Small intestine (tissue), 7 donors: ENCODE results near the gene NRXN3. TPM values are rescaled to one million over a fixed set of nuclear protein-coding genes. Genes with fewer than 3 reads are reported as not detected.

Source experiments
- DNase-seq, 2 donors: peaks; one replicate each; pipeline versions ENCODE4 v3.0.0 to v3.0.0-alpha.2; 2013
- FAIRE-seq: peaks from 2 replicates; lab custom pipeline; 2012; peaks lifted over from hg19 to GRCh38; lab: Jason Lieb, UNC
- H3K27ac ChIP-seq, 3 donors: one replicate each; pipeline ENCODE4 v1.5.1; 2013; ENCODE audit warnings: low read length in 2 of 3, mild to moderate bottlenecking in 2 of 3, control low read depth in 1 of 3, inconsistent platforms in 1 of 3, low read depth in 1 of 3, moderate library complexity in 1 of 3
- H3K27me3 ChIP-seq, 3 donors: one replicate each; pipeline ENCODE4 v1.6.1; 2013; ENCODE audit warnings: low read length in 3 of 3, inconsistent platforms in 1 of 3; ENCODE audit not compliant: control insufficient read depth in 3 of 3, insufficient read depth in 3 of 3
- H3K36me3 ChIP-seq, 3 donors: one replicate each; pipeline ENCODE4 v1.6.1; 2013; ENCODE audit warnings: low read length in 3 of 3, inconsistent platforms in 1 of 3, low read depth in 1 of 3, mild to moderate bottlenecking in 1 of 3, moderate library complexity in 1 of 3; ENCODE audit not compliant: control insufficient read depth in 3 of 3, insufficient read depth in 2 of 3
- H3K4me1 ChIP-seq, 3 donors: one replicate each; pipeline ENCODE4 v1.6.1; 2013; ENCODE audit warnings: low read length in 2 of 3, inconsistent platforms in 1 of 3, low read depth in 1 of 3, mild to moderate bottlenecking in 1 of 3, moderate library complexity in 1 of 3; ENCODE audit not compliant: control insufficient read depth in 3 of 3, insufficient read depth in 2 of 3
- H3K4me3 ChIP-seq, 3 donors: one replicate each; pipeline ENCODE4 v1.5.1; 2013; ENCODE audit warnings: low read length in 3 of 3, control low read depth in 1 of 3, inconsistent platforms in 1 of 3, low read depth in 1 of 3, mild to moderate bottlenecking in 1 of 3, moderate library complexity in 1 of 3
- H3K9me3 ChIP-seq, 2 donors: one replicate each; pipeline ENCODE4 v1.6.1; 2013; ENCODE audit warnings: low read depth in 1 of 2, low read length in 1 of 2; ENCODE audit not compliant: control insufficient read depth in 2 of 2, insufficient read depth in 1 of 2
- WGBS, 3 donors: extraction: QIAGEN DNeasy Blood & Tissue Kit; methylation state at CpG; one replicate each; pipeline ENCODE4 v1.1.7; 2013; 5-methylcytosine and 5-hydroxymethylcytosine counted together
- polyA plus RNA-seq, 4 donors: library from polyadenylated mRNA; stranded (reverse) in 3 of 4; unstranded in 1 of 4; fragments of 200-250 nt in 3 of 4; fragments of 120-200 nt in 1 of 4; gene quantifications; one replicate each; pipeline versions ENCODE4 v1.2.1 to v1.2.3, GENCODE V29; 2013
- donor health status: healthy with polysubstance abuse.
- donor health status: control.
- donor health status: control.
- donor health status: Bipolar disorder and iron deficiency.
- donor health status: healthy.

NRXN3 gene
- polyA plus RNA-seq, 4 donors, result 2.3 TPM; not detected in 2

DNA sequence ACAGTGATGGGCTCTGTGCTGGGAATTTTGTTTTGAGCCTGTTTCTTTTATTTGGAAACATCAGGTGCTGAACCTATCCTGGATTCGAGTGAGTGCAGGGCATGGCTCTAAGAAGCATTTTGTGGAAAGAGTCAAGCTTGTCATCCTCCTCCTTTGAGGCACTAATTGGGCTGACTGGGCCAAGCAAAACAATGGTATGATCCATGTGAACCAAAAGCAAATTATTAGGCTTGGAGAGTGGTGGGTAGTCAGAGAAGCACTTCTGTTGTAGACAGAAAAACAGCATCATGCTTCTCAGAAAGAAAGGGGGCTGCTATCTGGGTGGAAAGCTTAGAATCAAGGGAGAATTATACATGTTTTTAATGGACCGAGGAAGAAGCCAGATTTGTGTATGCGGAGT lies 1559.6 kb downstream of the NRXN3 start:
- 83 to 93% (median 91%) methylated on average over 3 of the region's 3 CpGs for WGBS, 3 donors
- Histone ChIP-seq H3K36me3 (no peaks in the 10 kb centered on the region), H3K27me3 (peaks cover 0 to 3% (median 0%) of the 10 kb centered on the region in 3 donors), H3K4me1 (peaks cover 0 to 3% (median 0%) of the 10 kb centered on the region in 3 donors), H3K9me3 (no peaks in the 10 kb centered on the region), H3K4me3 (no peak overlapping the region), H3K27ac (no peak overlapping the region)
- DNase-seq (no peak), FAIRE-seq (no peak)

GRCh38 chr14:79730196-79730595 lies 1560.0 kb downstream of the NRXN3 start:
- WGBS, 3 donors, result 83 to 85% (median 84%) methylated on average over 2 of the region's 2 CpGs
- Histone ChIP-seq H3K9me3 (no peaks in the 10 kb centered on the region), H3K4me3 (no peak overlapping the region), H3K27ac (no peak overlapping the region), H3K4me1 (peaks cover 0 to 3% (median 0%) of the 10 kb centered on the region in 3 donors), H3K36me3 (no peaks in the 10 kb centered on the region), H3K27me3 (peaks cover 0 to 3% (median 0%) of the 10 kb centered on the region in 3 donors)
- DNase-seq (no peak), FAIRE-seq (no peak)

DNA sequence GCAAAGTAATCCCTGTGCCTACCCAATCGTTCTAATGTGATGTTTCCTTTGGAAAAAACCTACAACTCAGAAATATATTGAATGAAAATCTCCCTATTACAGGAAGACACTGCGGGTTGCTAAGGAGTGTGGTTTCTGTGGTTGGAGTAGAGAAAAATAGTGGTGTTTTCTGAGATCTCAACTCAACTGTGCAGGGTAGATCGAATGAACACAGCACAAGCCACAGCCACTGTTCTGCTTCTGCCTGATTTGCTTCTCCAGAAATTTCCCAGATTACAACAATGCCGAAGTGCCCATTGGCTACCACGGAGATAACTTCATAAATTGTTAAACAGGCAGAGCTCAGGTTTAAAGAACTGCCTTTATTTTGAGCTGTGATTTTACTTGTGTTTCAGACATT lies 1560.8 kb downstream of the NRXN3 start:
- Histone ChIP-seq H3K27ac (no peak overlapping the region), H3K27me3 (peaks cover 0 to 3% (median 0%) of the 10 kb centered on the region in 3 donors), H3K36me3 (no peaks in the 10 kb centered on the region), H3K4me1 (peaks cover 0 to 3% (median 0%) of the 10 kb centered on the region in 3 donors), H3K9me3 (peaks cover 0 to 5% of the 10 kb centered on the region in 2 donors), H3K4me3 (no peak overlapping the region)
- FAIRE-seq (no peak), DNase-seq (no peak)
- 66 to 80% (median 68%) methylated on average over 5 of the region's 5 CpGs for WGBS, 3 donors

DNA sequence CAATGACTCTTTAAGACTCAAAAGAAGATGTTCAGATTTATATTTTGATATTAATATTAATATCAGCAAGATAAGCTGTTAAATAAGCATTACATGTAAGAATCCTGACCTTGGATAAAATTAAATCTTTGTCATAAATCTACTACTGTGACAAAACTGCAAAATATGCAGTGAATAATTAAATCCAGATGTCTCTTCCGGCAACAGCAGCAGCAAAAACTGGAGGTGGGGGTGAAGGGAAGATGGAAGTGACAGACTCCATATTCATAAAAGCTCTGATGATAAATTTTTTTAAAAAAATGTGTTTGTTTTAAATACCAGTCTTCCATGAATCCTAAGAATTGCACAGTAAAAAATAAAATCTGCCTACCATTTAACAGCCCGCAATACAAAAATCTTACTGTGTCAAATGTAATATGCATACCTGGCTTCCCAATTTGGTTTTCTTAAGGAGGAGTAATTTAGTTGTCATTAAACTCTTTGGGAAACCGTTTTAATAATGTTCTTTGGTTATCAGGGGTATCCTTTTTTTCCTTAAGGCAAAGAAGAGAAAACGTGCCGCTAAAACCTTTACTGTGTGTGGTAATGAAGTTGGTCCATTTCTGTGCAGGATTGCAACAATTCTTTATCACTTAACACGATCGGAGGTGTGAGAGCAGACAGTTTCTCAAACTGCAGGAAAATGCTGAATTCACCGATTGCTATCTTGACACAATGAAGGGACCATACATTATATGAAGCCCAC lies 1562.9 kb downstream of the NRXN3 start:
- Histone ChIP-seq H3K27ac (no peak overlapping the region), H3K9me3 (peaks cover 0 to 19% of the 10 kb centered on the region in 2 donors), H3K4me1 (peaks cover 0 to 2% (median 0%) of the 10 kb centered on the region in 3 donors), H3K36me3 (no peaks in the 10 kb centered on the region), H3K4me3 (no peak overlapping the region), H3K27me3 (peaks cover 0 to 3% (median 0%) of the 10 kb centered on the region in 3 donors)
- DNase-seq (no peak), FAIRE-seq (no peak)
- 74 to 82% (median 80%) methylated on average over 8 of the region's 8 CpGs for WGBS, 3 donors

- 81 to 88% (median 85%) methylated on average over 3 of the region's 3 CpGs for WGBS, 3 donors
- H3K27ac ChIP-seq, result no peak overlapping the region
- no peaks in the 10 kb centered on the region for H3K4me1 ChIP-seq
- FAIRE-seq (no peak), DNase-seq (no peak)
- H3K4me3 ChIP-seq, result no peak overlapping the region
- H3K27me3 ChIP-seq, result peaks cover 0 to 3% (median 0%) of the 10 kb centered on the region in 3 donors
- H3K9me3 ChIP-seq, result peaks cover 0 to 26% of the 10 kb centered on the region in 2 donors
- no peaks in the 10 kb centered on the region for H3K36me3 ChIP-seq
These were observed 1564.0 kb downstream of the NRXN3 start for GRCh38 chr14:79734151-79734550.

DNA sequence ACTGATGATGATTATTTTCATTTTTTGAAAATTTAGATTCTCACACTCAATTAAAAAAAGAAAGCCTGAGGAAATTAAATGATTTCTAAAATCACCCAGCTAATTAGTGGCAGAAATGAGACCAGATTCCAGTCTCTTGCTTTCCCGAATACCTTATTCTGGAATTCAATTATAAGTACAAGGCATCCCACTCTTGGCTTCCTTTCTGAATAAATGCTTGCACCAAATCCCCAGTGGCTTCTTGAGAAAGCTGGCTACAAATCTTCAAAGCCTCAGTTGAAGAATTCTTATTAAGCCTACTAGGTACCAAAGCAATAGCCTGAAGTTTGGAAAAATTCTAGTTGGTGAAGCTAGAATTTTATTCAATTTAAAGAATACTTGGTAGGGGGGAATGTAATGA lies 1564.5 kb downstream of the NRXN3 start:
- H3K36me3 ChIP-seq, result no peaks in the 10 kb centered on the region
- H3K27ac ChIP-seq, result no peak overlapping the region
- no peak for DNase-seq
- H3K27me3 ChIP-seq, result peaks cover 0 to 3% (median 0%) of the 10 kb centered on the region in 3 donors
- H3K9me3 ChIP-seq, result peaks cover 0 to 26% of the 10 kb centered on the region in 2 donors
- H3K4me3 ChIP-seq, result no peak overlapping the region
- no peak for FAIRE-seq
- 92 to 94% (median 94%) methylated on average over 1 of the region's 1 CpG for WGBS, 3 donors
- no peaks in the 10 kb centered on the region for H3K4me1 ChIP-seq

DNA sequence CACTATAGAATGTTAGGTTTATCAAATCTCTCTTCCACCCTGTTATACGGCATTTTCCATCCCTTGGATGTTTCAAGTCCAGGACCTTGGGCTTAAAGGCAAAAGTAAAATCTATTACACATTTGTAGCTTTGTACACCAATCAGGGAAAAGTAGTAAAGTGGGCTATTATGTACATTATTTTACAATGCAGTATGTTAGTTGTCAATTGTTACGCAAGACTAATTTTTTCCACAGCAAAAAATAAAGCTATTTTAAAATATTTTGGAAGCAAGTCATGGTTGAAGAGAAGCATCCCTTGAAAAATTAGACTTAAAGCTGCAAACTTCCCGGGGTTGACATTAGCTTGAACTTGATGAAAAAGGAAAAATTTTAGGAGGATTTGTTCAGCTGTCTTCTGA lies 1564.9 kb downstream of the NRXN3 start:
- 83 to 88% (median 87%) methylated on average over 3 of the region's 3 CpGs for WGBS, 3 donors
- peaks cover 0 to 3% (median 0%) of the 10 kb centered on the region in 3 donors for H3K27me3 ChIP-seq
- H3K36me3 ChIP-seq, result no peaks in the 10 kb centered on the region
- no peak overlapping the region for H3K4me3 ChIP-seq
- H3K9me3 ChIP-seq, result peaks cover 0 to 26% of the 10 kb centered on the region in 2 donors
- H3K27ac ChIP-seq, result no peak overlapping the region
- no peak for DNase-seq
- no peaks in the 10 kb centered on the region for H3K4me1 ChIP-seq
- FAIRE-seq, result no peak

- no peak for FAIRE-seq
- no peak for DNase-seq
- WGBS, 3 donors, result 52 to 70% (median 67%) methylated on average over 2 of the region's 2 CpGs
These were observed 1570.0 kb downstream of the NRXN3 start for GRCh38 chr14:79740066-79740601.

More at GRCh38 chr14:79740066-79740601, 1570.0 kb downstream of the NRXN3 start:
- Histone ChIP-seq H3K27ac (no peak overlapping the region), H3K4me3 (no peak overlapping the region), H3K9me3 (peaks cover 0 to 26% of the 10 kb centered on the region in 2 donors), H3K4me1 (no peaks in the 10 kb centered on the region), H3K36me3 (no peaks in the 10 kb centered on the region), H3K27me3 (no peaks in the 10 kb centered on the region)
